Muscle of arm (tissue), 12 donors: ENCODE measurements around the gene RPN1. TPM values are rescaled to one million over a fixed set of nuclear protein-coding genes. Genes with fewer than 3 reads are reported as not detected.
"Not testable (repeated sequence)": the region's sequence is repeated elsewhere in the genome, so short reads cannot be mapped to it uniquely, and the experiment has no call there.

Source experiments
- DNase-seq: peaks from one replicate; pipeline ENCODE4 v3.0.0-alpha.2; 2013
- polyA plus RNA-seq, 12 donors: library from polyadenylated mRNA; unstranded; fragments of 120-200 nt; gene quantifications; one replicate each; pipeline ENCODE4 v1.2.1, GENCODE V29; 2013; ENCODE audit not compliant: insufficient read length in 12 of 12

Gene RPN1
- polyA plus RNA-seq, 12 donors, result 90.9 to 132 (median 102) TPM; not detected in 1

- no peak for DNase-seq
Observed at GRCh38 chr3:128613083-128613829, 37.4 kb downstream of the RPN1 start.

GRCh38 chr3:128610451-128611070 lies 40.1 kb downstream of the RPN1 start:
- DNase-seq, result no peak

GRCh38 chr3:128609294-128609693 lies 41.3 kb downstream of the RPN1 start:
- no peak for DNase-seq

- no peak for DNase-seq
Observed at GRCh38 chr3:128607710-128608048, 42.9 kb downstream of the RPN1 start.

GRCh38 chr3:128606094-128606493 lies 44.5 kb downstream of the RPN1 start:
- no peak for DNase-seq

GRCh38 chr3:128605091-128606046 lies 45.2 kb downstream of the RPN1 start:
- no peak for DNase-seq

GRCh38 chr3:128603811-128604775 lies 46.5 kb downstream of the RPN1 start:
- no peak for DNase-seq

GRCh38 chr3:128603313-128603712 lies 47.3 kb downstream of the RPN1 start:
- DNase-seq, result no peak

- no peak for DNase-seq
Observed at GRCh38 chr3:128598884-128599664, 51.5 kb downstream of the RPN1 start.

- DNase-seq, result no peak
Observed at GRCh38 chr3:128597900-128598299, 52.7 kb downstream of the RPN1 start.

GRCh38 chr3:128592864-128593263 lies 57.8 kb downstream of the RPN1 start:
- no peak for DNase-seq

GRCh38 chr3:128591738-128592426 lies 58.7 kb downstream of the RPN1 start:
- DNase-seq, result no peak

- DNase-seq, result no peak
Observed at GRCh38 chr3:128590948-128591347, 59.7 kb downstream of the RPN1 start.

GRCh38 chr3:128589985-128590384 lies 60.6 kb downstream of the RPN1 start:
- not testable (repeated sequence) for DNase-seq

- no peak for DNase-seq
Observed at GRCh38 chr3:128588147-128588546, 62.5 kb downstream of the RPN1 start.

- no peak for DNase-seq
Observed at GRCh38 chr3:128587391-128587790, 63.2 kb downstream of the RPN1 start.

- DNase-seq, result not testable (repeated sequence)
Observed at GRCh38 chr3:128586932-128587331, 63.7 kb downstream of the RPN1 start.

- DNase-seq, result not testable (repeated sequence)
Observed at GRCh38 chr3:128586391-128586790, 64.2 kb downstream of the RPN1 start.

GRCh38 chr3:128585974-128586373 lies 64.6 kb downstream of the RPN1 start:
- no peak for DNase-seq

GRCh38 chr3:128585189-128585588 lies 65.4 kb downstream of the RPN1 start:
- DNase-seq, result no peak
